DMS79 treated with DMSO at 0.1 percent for 48 hours (cell line): Measurements from ENCODE around the gene COL9A1.

Experiments used
- DNase-seq: peaks from one replicate; lab custom pipeline; 2025; lab: John Stamatoyannopoulos, UW

COL9A1 gene

DNA sequence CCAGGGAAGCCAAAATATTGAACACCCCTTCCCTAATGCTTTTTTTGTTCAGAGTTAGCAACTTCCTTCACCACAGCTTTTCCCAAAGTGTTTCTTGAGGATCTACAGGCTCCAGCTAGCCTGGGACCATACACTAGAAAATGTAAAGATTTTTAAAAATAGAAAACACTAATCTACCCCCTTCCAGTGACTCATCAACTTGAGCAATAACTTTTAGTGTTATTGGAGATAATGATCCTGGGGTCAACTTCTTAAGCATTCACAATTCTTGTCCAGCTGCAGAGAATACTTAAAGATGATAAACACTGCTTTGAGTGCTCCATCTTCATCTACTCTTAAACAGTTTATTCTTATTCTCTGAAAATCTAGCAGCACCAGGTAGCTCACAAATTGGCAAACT lies 131.6 kb downstream of the COL9A1 start:
- DNase-seq, result no peak

DNA sequence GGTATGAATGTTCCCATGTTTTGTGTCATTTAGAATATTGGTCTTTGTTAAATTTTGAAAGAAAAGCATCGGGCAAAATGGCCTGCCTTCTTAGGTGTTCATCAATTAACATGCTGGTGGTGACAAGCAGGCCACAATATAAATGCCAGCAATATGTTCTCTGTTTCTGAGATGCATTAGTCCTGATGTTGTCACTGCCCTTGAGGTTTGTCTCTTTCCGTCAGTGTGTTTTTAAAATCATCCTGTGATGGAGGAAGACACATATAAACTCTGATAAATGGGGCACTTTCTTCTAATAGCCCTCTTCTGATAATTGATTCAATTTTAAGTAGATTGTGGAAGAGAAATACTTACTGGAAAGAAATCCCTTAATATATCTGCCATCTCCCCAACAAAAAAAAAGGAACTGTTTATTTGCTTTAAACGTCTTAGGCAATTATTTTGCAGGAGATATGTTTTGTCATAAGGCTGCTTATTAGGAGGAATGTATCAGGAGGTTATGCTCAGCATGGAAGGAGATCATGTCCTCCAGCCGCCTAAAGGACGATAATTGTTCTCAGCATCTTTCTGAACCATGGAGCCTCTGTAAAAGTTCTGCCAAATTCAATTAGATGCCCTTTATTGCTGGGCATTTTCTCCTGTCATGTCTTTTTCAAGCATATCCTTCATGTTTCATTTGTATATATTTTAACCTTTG lies 134.1 kb downstream of the COL9A1 start:
- DNase-seq, result no peak
